Measurements from ENCODE around the gene MARCKSL1. TPM values are rescaled to one million over a fixed set of nuclear protein-coding genes. Genes with fewer than 3 reads are reported as not detected.

MARCKSL1 gene
- total and polyA plus RNA-seq, 5 donors from 2014 or later: 27.5 to 59.4 (median 41.7) TPM

DNA sequence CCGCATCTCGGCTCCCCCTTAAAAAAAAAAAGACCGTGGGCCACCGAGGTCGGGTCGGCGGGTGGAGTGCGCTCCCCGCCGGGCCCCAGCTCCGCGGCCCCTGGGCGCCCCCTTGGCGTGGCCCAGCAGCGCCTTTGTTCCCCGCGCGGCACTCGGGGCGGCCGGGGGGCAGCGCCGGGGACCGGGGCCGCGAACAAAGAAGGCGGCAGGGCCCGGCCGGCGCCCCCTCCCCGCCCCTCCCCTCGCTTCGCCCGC is 571 bp downstream of the MARCKSL1 start:
- DNase-seq: no peak

DNA sequence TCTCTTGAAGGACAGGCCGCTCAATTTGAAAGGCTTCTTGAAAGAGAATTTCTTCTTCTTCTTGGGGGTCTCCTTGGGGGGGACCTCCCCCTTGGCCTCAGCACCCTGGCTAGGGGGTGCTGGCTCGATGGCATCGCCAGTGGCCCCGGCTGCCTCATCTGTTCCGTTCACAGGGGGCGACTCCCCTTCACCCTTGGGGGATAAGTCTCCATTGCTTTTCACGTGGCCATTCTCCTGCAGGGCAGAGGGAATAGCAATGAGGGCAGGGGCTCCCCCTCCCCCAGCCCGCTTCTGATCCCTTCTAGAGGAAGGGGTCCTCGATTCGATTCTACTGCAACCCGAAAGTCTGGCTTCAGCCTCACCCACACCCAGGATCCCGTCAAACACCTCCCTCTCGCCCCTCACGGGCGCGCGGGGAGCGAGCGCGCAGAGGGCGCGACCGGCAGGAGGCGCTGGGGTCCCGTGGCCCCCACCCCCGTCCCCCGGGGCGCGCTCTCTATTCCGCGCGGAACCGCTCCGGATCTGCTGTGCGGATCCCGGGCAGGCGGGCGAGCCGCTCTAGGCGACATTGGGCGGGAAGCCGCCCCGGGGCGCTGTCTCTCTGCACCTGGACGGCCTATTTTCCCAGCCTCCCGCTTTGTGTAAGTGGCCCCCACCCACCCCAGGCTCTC is 1.0 kb downstream of the MARCKSL1 start:
- H3K4me1 Mint-ChIP-seq: peaks cover 0 to 34% (median 26%) of the 10 kb centered on the region in 4 donors
- H3K4me1 ChIP-seq (ENCODE audit: control insufficient read depth, insufficient read depth, low read length, poor library complexity, severe bottlenecking): peaks cover 32% of the 10 kb centered on the region
- peak overlapping the region; percentile 73 to 91 (median 83) for H3K27ac Mint-ChIP-seq
- H3K9me3 Mint-ChIP-seq: no peaks in the 10 kb centered on the region
- peaks cover 5% of the 10 kb centered on the region for H3K27me3 Mint-ChIP-seq
- peaks cover 33% of the 10 kb centered on the region for H3K36me3 ChIP-seq (ENCODE audit: control insufficient read depth, insufficient read depth, low read length)
- peak; percentile 53 to 71 (median 55) for DNase-seq
- no peaks in the 10 kb centered on the region for H3K9me3 ChIP-seq (ENCODE audit: control insufficient read depth in 2 of 2, low read length in 2 of 2)
- H3K36me3 Mint-ChIP-seq: peaks cover 15% of the 10 kb centered on the region
- H3K27ac ChIP-seq (ENCODE audit: insufficient read depth, low read length, poor library complexity, severe bottlenecking): no peak overlapping the region
- no peaks in the 10 kb centered on the region for H3K27me3 ChIP-seq (ENCODE audit: control insufficient read depth, insufficient read depth, low read length)
- peak overlapping the region; percentile 15 for H3K4me3 ChIP-seq (ENCODE audit: low read depth, low read length)
- peak overlapping the region; percentile 84 to 93 (median 90) for H3K4me3 Mint-ChIP-seq
- peak; percentile 57 to 61 for ATAC-seq (ENCODE audit: low read depth in 2 of 2)

More for the DNA sequence above, 571 bp downstream of the MARCKSL1 start:
- Histone ChIP-seq H3K27ac (ENCODE audit: insufficient read depth, low read length, poor library complexity, severe bottlenecking) (no peak overlapping the region), H3K36me3 (ENCODE audit: control insufficient read depth, insufficient read depth, low read length) (peaks cover 29% of the 10 kb centered on the region), H3K4me3 (ENCODE audit: low read depth, low read length) (no peak overlapping the region), H3K4me1 (ENCODE audit: control insufficient read depth, insufficient read depth, low read length, poor library complexity, severe bottlenecking) (peaks cover 32% of the 10 kb centered on the region), H3K9me3 (ENCODE audit: control insufficient read depth in 2 of 2, low read length in 2 of 2) (no peaks in the 10 kb centered on the region), H3K27me3 (ENCODE audit: control insufficient read depth, insufficient read depth, low read length) (no peaks in the 10 kb centered on the region)
- Mint-ChIP-seq H3K4me1 (peaks cover 0 to 34% (median 25%) of the 10 kb centered on the region in 4 donors), H3K27me3 (peaks cover 5% of the 10 kb centered on the region), H3K36me3 (peaks cover 14% of the 10 kb centered on the region), H3K9me3 (no peaks in the 10 kb centered on the region), H3K4me3 (peak overlapping the region in 2 of 4 donors; percentile 89 to 93), H3K27ac (no peak overlapping the region)
- ATAC-seq (ENCODE audit: low read depth in 2 of 2): peak; percentile 7 to 26

DNA sequence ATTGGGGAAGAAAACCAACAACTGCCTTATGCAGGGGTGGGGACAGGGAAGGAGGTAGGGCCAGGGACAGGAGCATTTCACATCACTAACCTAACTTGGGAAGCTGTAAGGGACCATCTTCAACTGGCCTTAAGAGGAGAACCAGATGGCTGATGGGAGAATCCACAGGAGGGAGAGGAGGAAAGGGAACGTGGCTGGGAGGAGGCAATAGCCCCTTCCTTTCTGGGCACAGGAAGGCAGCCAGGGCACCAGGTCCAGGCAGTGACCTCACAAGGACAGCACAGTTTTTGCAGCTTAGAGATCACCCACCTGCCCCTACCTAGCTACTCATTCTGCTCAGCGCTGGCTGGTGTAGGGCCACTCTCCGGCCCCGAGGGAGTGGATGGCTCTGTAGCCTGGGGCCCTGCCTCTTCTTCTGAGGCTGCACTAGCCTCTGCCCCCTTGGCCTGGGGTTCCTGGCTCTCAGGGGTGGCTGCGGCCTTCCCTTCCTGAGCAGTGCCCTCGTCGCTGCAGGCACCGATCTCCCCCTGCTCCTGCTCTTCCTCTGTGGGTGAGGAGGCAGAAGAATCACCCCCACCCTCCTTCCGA is 1.7 kb downstream of the MARCKSL1 start:
- Histone ChIP-seq H3K27me3 (ENCODE audit: control insufficient read depth, insufficient read depth, low read length) (no peaks in the 10 kb centered on the region), H3K36me3 (ENCODE audit: control insufficient read depth, insufficient read depth, low read length) (peaks cover 40% of the 10 kb centered on the region), H3K4me3 (ENCODE audit: low read depth, low read length) (no peak overlapping the region), H3K4me1 (ENCODE audit: control insufficient read depth, insufficient read depth, low read length, poor library complexity, severe bottlenecking) (peaks cover 32% of the 10 kb centered on the region), H3K27ac (ENCODE audit: insufficient read depth, low read length, poor library complexity, severe bottlenecking) (no peak overlapping the region), H3K9me3 (ENCODE audit: control insufficient read depth in 2 of 2, low read length in 2 of 2) (no peaks in the 10 kb centered on the region)
- Mint-ChIP-seq H3K27ac (peak overlapping the region in 2 of 3 donors; percentile 73 to 91), H3K9me3 (no peaks in the 10 kb centered on the region), H3K27me3 (peaks cover 5% of the 10 kb centered on the region), H3K36me3 (peaks cover 22% of the 10 kb centered on the region), H3K4me1 (peaks cover 0 to 38% (median 25%) of the 10 kb centered on the region in 4 donors), H3K4me3 (peak overlapping the region; percentile 89 to 93 (median 91))
- DNase-seq (no peak), ATAC-seq (ENCODE audit: low read depth in 2 of 2) (no peak)

DNA sequence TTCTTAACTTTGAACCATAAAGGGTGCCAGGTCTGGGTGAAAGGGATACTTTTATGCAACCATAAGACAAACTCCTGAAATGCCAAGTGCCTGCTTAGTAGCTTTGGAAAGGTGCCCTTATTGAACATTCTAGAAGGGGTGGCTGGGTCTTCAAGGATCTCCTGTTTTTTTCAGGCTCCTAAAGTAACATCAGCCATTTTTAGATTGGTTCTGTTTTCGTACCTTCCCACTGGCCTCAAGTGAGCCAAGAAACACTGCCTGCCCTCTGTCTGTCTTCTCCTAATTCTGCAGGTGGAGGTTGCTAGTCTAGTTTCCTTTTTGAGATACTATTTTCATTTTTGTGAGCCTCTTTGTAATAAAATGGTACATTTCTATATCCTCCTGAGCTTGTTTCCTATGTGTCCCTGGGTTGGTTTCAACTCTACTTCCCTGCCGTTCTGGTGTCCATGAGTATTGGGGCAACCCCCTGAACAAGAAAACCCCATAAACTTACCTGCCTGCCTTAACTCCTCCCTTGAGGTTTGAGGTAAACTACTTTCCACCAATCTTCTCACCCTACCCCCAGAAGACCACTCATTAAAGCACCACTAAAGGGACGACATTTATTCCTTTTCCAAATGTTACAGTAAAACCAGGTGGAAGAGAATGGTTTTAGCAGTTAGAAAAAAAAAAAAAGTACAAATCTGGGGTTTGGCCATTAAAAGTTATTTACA is 2.6 kb downstream of the MARCKSL1 start:
- peaks cover 0 to 35% (median 22%) of the 10 kb centered on the region in 4 donors for H3K4me1 Mint-ChIP-seq
- Histone ChIP-seq H3K4me1 (ENCODE audit: control insufficient read depth, insufficient read depth, low read length, poor library complexity, severe bottlenecking) (peaks cover 32% of the 10 kb centered on the region), H3K4me3 (ENCODE audit: low read depth, low read length) (no peak overlapping the region), H3K27me3 (ENCODE audit: control insufficient read depth, insufficient read depth, low read length) (no peaks in the 10 kb centered on the region), H3K9me3 (ENCODE audit: control insufficient read depth in 2 of 2, low read length in 2 of 2) (no peaks in the 10 kb centered on the region), H3K27ac (ENCODE audit: insufficient read depth, low read length, poor library complexity, severe bottlenecking) (no peak overlapping the region), H3K36me3 (ENCODE audit: control insufficient read depth, insufficient read depth, low read length) (peaks cover 49% of the 10 kb centered on the region)
- H3K9me3 Mint-ChIP-seq: no peaks in the 10 kb centered on the region
- peak overlapping the region; percentile 15 to 95 (median 57) for H3K27ac Mint-ChIP-seq
- peaks cover 5% of the 10 kb centered on the region for H3K27me3 Mint-ChIP-seq
- no peak for ATAC-seq (ENCODE audit: low read depth in 2 of 2)
- peak overlapping the region; percentile 62 to 90 (median 83) for H3K4me3 Mint-ChIP-seq
- no peak for DNase-seq
- peaks cover 28% of the 10 kb centered on the region for H3K36me3 Mint-ChIP-seq

DNA sequence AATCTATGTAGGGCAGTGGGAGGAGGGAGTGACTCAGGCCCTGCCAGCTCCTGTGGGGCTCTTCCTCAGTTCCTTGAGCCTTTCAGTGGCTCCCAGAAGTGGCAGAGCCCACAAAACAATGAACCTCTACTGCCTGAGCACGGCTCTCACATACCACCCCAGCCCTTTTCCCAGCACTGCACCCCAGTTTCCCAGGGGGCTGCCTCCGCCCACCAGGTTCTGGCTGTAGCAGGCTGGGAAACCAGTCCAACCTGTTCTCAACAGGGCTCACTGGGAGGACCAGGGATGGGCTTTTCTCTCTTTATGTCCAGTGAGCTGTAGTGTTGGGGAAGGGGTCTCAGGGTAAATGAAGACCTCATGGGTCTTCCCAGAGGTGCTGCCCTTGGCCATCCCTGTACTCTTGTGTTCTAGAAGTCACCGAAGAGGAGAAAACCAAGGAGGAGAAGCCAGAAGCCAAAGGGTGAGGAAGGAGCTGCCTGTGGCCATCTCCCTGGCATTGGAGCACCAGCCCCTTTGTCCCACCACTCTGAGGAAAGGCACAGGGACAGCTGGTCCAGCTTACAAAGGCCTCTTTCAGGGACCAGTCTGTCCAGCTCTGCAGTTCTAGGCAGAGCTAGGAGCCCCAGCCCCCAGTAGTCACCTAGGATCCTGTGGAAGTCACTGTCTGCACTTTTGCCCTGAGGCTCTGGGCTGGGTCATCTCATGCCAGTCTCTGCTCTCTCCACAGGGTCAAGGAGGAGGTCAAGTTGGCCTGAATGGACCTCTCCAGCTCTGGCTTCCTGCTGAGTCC is 3.5 kb downstream of the MARCKSL1 start:
- DNase-seq: no peak
- no peaks in the 10 kb centered on the region for H3K9me3 Mint-ChIP-seq
- H3K27ac Mint-ChIP-seq: peak overlapping the region in 1 of 3 donors; percentile 71
- no peak for ATAC-seq (ENCODE audit: low read depth in 2 of 2)
- peaks cover 5% of the 10 kb centered on the region for H3K27me3 Mint-ChIP-seq
- H3K36me3 ChIP-seq (ENCODE audit: control insufficient read depth, insufficient read depth, low read length): peaks cover 58% of the 10 kb centered on the region
- H3K27me3 ChIP-seq (ENCODE audit: control insufficient read depth, insufficient read depth, low read length): no peaks in the 10 kb centered on the region
- H3K9me3 ChIP-seq (ENCODE audit: control insufficient read depth in 2 of 2, low read length in 2 of 2): no peaks in the 10 kb centered on the region
- H3K4me1 ChIP-seq (ENCODE audit: control insufficient read depth, insufficient read depth, low read length, poor library complexity, severe bottlenecking): peaks cover 28% of the 10 kb centered on the region
- no peak overlapping the region for H3K4me3 Mint-ChIP-seq
- H3K36me3 Mint-ChIP-seq: peaks cover 30% of the 10 kb centered on the region
- peaks cover 0 to 30% (median 19%) of the 10 kb centered on the region in 4 donors for H3K4me1 Mint-ChIP-seq
- peak overlapping the region; percentile 5 for H3K27ac ChIP-seq (ENCODE audit: insufficient read depth, low read length, poor library complexity, severe bottlenecking)
- no peak overlapping the region for H3K4me3 ChIP-seq (ENCODE audit: low read depth, low read length)

DNA sequence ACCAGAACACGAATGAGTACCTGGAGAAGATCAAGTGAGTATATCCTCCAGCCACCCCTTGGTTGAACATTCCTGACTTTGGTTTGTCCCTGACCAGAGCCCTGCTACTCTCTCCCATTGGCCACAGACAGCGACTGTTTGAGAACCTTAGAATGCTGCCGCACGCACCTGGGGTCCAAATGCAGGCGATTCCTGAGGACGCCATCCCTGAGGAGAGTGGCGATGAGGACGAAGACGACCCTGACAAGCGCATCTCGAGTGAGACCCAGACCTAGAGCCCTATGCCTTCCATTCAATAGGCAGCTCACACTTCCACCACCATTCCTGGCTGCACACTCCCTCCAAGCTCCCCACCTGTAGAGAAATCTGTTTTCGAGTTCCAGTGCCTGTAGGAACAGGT is 4.5 kb downstream of the MARCKSL1 start:
- DNase-seq (no peak), ATAC-seq (ENCODE audit: low read depth in 2 of 2) (no peak)
- H3K36me3 Mint-ChIP-seq: peaks cover 30% of the 10 kb centered on the region
- Histone ChIP-seq H3K27ac (ENCODE audit: insufficient read depth, low read length, poor library complexity, severe bottlenecking) (no peak overlapping the region), H3K36me3 (ENCODE audit: control insufficient read depth, insufficient read depth, low read length) (peaks cover 66% of the 10 kb centered on the region), H3K4me3 (ENCODE audit: low read depth, low read length) (no peak overlapping the region), H3K27me3 (ENCODE audit: control insufficient read depth, insufficient read depth, low read length) (no peaks in the 10 kb centered on the region), H3K9me3 (ENCODE audit: control insufficient read depth in 2 of 2, low read length in 2 of 2) (no peaks in the 10 kb centered on the region), H3K4me1 (ENCODE audit: control insufficient read depth, insufficient read depth, low read length, poor library complexity, severe bottlenecking) (peaks cover 19% of the 10 kb centered on the region)
- peak overlapping the region in 1 of 4 donors; percentile 39 for H3K4me3 Mint-ChIP-seq
- peak overlapping the region in 1 of 3 donors; percentile 19 for H3K27ac Mint-ChIP-seq
- peaks cover 5% of the 10 kb centered on the region for H3K27me3 Mint-ChIP-seq
- peaks cover 0 to 22% (median 16%) of the 10 kb centered on the region in 4 donors for H3K4me1 Mint-ChIP-seq
- H3K9me3 Mint-ChIP-seq: no peaks in the 10 kb centered on the region

DNA sequence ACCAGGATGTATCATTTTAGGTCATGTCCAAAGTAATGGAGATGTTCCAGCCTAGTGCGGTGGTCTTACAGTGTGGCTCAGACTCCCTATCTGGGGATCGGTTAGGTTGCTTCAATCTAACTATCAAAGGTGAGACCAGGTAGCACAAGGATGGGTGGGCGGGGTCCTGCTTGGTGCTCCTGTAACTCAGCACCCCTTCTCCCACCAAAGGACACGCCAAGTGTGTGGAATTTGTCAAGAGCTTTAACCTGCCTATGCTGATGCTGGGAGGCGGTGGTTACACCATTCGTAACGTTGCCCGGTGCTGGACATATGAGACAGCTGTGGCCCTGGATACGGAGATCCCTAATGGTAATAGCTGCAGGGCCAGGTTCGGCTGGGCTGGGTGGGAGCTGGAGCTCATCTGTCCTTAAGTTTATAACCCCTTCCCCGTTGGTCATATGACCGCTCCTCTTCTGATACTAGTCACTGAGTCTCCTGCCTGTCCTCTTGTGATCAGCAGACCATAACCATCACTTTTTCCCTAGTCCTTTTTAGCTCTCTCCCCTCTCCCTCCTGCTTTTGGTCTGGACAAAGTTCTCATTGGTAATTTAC is 5.4 kb downstream of the MARCKSL1 start:
- ATAC-seq (ENCODE audit: low read depth in 2 of 2) (no peak), DNase-seq (no peak)
- Mint-ChIP-seq H3K36me3 (peaks cover 30% of the 10 kb centered on the region), H3K27ac (peak overlapping the region in 2 of 3 donors; percentile 19 to 29), H3K27me3 (peaks cover 5% of the 10 kb centered on the region), H3K4me1 (peaks cover 0 to 22% (median 16%) of the 10 kb centered on the region in 4 donors), H3K4me3 (no peak overlapping the region), H3K9me3 (no peaks in the 10 kb centered on the region)
- Histone ChIP-seq H3K27me3 (ENCODE audit: control insufficient read depth, insufficient read depth, low read length) (no peaks in the 10 kb centered on the region), H3K4me3 (ENCODE audit: low read depth, low read length) (no peak overlapping the region), H3K9me3 (ENCODE audit: control insufficient read depth in 2 of 2, low read length in 2 of 2) (no peaks in the 10 kb centered on the region), H3K27ac (ENCODE audit: insufficient read depth, low read length, poor library complexity, severe bottlenecking) (no peak overlapping the region), H3K36me3 (ENCODE audit: control insufficient read depth, insufficient read depth, low read length) (peaks cover 70% of the 10 kb centered on the region), H3K4me1 (ENCODE audit: control insufficient read depth, insufficient read depth, low read length, poor library complexity, severe bottlenecking) (peaks cover 14% of the 10 kb centered on the region)
